ENCODE data around the gene DOHH.

DOHH gene

DNA sequence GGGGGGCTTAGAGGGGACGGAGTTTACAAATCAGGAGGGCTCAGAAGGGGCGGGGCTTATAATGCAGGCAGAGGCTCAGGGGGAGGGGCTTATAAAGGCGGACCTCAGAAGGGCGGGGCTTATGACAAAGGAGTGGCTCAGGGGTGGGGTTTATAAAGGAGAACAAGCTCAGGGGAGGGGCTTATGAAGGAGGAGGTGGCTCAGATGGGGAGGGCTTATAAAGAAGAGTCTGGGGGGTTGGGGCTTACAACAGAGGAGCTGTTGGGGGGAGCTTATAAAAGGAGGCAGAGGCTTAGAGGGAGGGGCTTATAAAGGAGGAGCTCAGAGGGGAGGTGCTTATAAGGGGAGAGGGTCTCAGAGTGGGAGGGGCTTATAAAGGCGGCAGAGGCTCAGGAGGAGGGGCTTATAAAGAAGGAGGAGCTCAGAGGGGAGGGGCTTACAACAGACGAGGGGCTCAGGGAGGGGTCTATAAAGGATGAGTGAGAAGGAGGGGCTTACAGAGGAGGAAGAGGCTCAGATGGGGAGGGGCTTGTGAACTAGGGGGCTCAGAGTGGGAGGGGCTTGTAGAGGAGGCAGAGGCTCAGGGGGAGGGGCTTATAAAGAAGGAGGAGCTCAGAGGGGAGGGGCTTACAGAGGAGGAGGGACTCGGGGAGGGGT, 21.2 kb downstream of the DOHH start:
- H3K36me3 ChIP-seq, result no peaks in the 10 kb centered on the region
- TF ChIP-seq, protein P1, sequence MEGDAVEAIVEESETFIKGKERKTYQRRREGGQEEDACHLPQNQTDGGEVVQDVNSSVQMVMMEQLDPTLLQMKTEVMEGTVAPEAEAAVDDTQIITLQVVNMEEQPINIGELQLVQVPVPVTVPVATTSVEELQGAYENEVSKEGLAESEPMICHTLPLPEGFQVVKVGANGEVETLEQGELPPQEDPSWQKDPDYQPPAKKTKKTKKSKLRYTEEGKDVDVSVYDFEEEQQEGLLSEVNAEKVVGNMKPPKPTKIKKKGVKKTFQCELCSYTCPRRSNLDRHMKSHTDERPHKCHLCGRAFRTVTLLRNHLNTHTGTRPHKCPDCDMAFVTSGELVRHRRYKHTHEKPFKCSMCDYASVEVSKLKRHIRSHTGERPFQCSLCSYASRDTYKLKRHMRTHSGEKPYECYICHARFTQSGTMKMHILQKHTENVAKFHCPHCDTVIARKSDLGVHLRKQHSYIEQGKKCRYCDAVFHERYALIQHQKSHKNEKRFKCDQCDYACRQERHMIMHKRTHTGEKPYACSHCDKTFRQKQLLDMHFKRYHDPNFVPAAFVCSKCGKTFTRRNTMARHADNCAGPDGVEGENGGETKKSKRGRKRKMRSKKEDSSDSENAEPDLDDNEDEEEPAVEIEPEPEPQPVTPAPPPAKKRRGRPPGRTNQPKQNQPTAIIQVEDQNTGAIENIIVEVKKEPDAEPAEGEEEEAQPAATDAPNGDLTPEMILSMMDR (IDR thresholded peaks at IDR 0.05), result no peak
- intact Hi-C loops (cut with DNase I; ENCODE audit: low total_unique reads), result loop anchor here (5.0 kb wide), 1 partner anchor 252 kb away; no protein-coding TSS in a partner anchor
- no peaks in the 10 kb centered on the region for H3K9me3 ChIP-seq
- H3K4me1 ChIP-seq, result peaks cover 0 to 9% (median 3%) of the 10 kb centered on the region in 4 donors
- no peak overlapping the region for H3K4me3 ChIP-seq
- no peak overlapping the region for H3K27ac ChIP-seq
- peak in 1 of 2 donors; percentile 19 for DNase-seq
- H3K27me3 ChIP-seq, result peaks cover 3 to 56% of the 10 kb centered on the region in 2 donors

DNA sequence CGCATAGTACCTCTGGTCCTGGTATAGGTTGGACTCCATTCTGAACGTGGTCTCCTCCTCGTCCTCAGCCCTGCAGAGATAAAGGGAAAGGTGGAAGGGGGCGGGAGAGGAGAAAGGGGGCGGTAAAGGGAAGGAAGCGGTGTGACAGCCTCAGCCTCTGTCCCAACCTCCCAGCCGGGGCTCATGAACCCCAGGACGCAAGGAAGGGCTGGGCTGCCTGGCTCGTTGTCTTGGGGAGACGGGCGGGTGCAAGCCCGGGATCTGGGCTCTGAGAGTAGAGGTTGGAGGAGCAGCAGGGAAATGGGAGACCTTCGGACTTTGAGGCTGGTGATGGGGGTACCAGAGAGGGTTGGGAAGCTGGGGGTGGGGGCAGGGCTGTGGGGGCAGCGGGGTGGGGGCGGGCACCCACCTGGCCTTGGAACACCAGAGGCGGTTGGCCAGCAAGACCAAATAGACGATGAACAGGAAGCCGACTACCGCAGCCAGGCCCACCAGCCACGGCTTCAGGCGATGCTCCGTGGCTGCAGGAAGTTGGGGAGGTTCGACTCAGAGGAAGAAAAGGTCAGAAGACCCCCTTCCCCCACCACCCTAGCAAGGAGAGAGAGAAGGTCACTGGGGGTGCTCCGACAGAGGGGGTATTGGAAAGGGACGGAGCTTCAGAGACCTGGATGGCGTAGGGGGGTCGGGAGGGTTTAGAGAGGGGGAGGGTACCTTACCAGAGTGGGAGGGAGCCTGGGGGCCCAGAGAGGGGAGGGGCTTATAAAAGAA, 21.9 kb downstream of the DOHH start:
- DNase-seq, result peak in 1 of 2 donors; percentile 15
- TF ChIP-seq, protein P1 (IDR thresholded peaks at IDR 0.05), result no peak
- H3K27me3 ChIP-seq, result peaks cover 3 to 51% of the 10 kb centered on the region in 2 donors
- no peak overlapping the region for H3K4me3 ChIP-seq
- intact Hi-C loops (cut with DNase I; ENCODE audit: low total_unique reads), result loop anchor here (5.0 kb wide), 1 partner anchor 251 kb away; no protein-coding TSS in a partner anchor
- peaks cover 0 to 9% (median 3%) of the 10 kb centered on the region in 4 donors for H3K4me1 ChIP-seq
- no peaks in the 10 kb centered on the region for H3K36me3 ChIP-seq
- H3K9me3 ChIP-seq, result no peaks in the 10 kb centered on the region
- no peak overlapping the region for H3K27ac ChIP-seq

DNA sequence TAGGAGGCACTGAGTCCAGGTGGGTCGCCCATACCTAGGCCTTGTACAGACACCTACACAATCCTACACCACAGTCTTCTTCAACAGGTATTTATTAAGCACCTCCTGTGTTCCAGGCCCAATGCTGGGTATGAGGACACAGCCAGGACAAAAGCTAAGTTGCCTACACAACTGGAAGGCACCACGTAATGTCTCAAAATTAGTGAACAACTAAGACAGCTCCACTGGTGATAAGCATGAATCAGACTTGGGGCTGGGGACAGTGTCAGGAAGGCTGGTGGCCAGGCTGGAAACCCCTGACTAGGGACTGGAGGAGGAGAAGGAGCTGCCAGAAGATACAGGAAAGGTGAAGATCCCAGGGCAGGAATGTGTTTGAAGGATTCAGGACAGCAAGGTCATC, 22.5 kb downstream of the DOHH start:
- no peak for DNase-seq
- TF ChIP-seq, protein P1 (IDR thresholded peaks at IDR 0.05), result no peak
- intact Hi-C loops (cut with DNase I; ENCODE audit: low total_unique reads), result loop anchor here (2.0 to 5.0 kb wide), 2 partner anchors 155 to 251 kb away; no protein-coding TSS in a partner anchor
- Histone ChIP-seq H3K36me3 (no peaks in the 10 kb centered on the region), H3K4me1 (peaks cover 0 to 11% (median 3%) of the 10 kb centered on the region in 4 donors), H3K27me3 (peaks cover 3 to 45% of the 10 kb centered on the region in 2 donors), H3K9me3 (no peaks in the 10 kb centered on the region), H3K27ac (no peak overlapping the region), H3K4me3 (no peak overlapping the region)

DNA sequence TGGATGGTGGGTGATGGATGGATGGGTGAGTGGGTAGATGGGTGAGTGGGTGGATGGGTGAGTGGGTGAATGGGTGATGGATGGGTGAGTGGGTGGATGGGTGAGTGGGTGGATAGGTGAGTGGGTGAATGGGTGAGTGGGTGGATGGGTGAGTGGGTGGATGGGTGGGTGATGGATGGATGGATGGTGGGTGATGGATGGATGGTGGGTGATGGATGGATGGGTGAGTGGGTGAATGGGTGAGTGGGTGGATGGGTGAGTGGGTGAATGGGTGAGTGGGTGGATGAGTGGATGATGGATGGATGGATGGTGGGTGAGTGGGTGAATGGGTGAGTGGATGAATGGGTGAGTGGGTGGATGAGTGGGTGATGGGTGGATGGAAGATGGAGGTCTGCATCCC, 23.0 kb downstream of the DOHH start:
- H3K36me3 ChIP-seq, result no peaks in the 10 kb centered on the region
- H3K27me3 ChIP-seq, result peaks cover 3 to 40% of the 10 kb centered on the region in 2 donors
- no peaks in the 10 kb centered on the region for H3K9me3 ChIP-seq
- intact Hi-C loops (cut with DNase I; ENCODE audit: low total_unique reads), result loop anchor here (2.0 to 5.0 kb wide), 2 partner anchors 155 to 250 kb away; no protein-coding TSS in a partner anchor
- TF ChIP-seq, protein P1 (IDR thresholded peaks at IDR 0.05), result no peak
- no peak for DNase-seq
- H3K4me3 ChIP-seq, result no peak overlapping the region
- peaks cover 0 to 15% (median 2%) of the 10 kb centered on the region in 4 donors for H3K4me1 ChIP-seq
- H3K27ac ChIP-seq, result no peak overlapping the region

DNA sequence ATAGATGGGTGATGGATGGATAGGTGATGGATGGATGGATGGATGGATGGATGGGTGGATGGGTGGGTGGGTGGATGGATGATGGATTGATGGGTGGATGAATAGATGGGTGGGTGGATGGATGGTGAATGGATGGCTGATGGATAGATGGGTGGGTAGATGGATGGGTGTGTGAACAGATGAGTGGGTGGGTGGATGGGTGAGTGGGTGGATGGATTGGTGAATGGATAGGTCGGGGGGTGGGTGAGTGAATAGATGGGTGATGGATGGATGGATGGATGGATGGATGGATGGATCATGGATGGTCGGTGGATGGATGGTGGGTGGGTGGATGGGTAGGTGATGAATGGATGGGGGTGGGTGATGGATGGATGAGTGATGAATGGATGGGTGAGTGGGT, 23.6 kb downstream of the DOHH start:
- Histone ChIP-seq H3K27me3 (peaks cover 3 to 34% of the 10 kb centered on the region in 2 donors), H3K4me1 (peaks cover 5 to 22% (median 8%) of the 10 kb centered on the region in 4 donors), H3K9me3 (no peaks in the 10 kb centered on the region), H3K4me3 (no peak overlapping the region), H3K36me3 (no peaks in the 10 kb centered on the region), H3K27ac (no peak overlapping the region)
- DNase-seq, result peak in 1 of 2 donors; percentile 16
- TF ChIP-seq, protein P1 (IDR thresholded peaks at IDR 0.05), result no peak
- intact Hi-C loops (cut with DNase I; ENCODE audit: low total_unique reads), result loop anchor here (2.0 to 5.0 kb wide), 2 partner anchors 154 to 250 kb away; no protein-coding TSS in a partner anchor

Data from tibial artery (tissue), 4 donors.